ENCODE data around the gene GPNMB.

GPNMB gene

GRCh38 chr7:23239698-23240097 lies 6.9 kb upstream of the GPNMB start:
- peaks cover 19% of the 10 kb centered on the region for H3K27me3 Mint-ChIP-seq (ENCODE audit: low read depth)
- H3K9me3 Mint-ChIP-seq, result no peaks in the 10 kb centered on the region
- H3K4me1 Mint-ChIP-seq (ENCODE audit: low read depth), result no peaks in the 10 kb centered on the region
- no peak overlapping the region for H3K4me3 Mint-ChIP-seq
- no peak overlapping the region for H3K27ac Mint-ChIP-seq
- no peaks in the 10 kb centered on the region for H3K36me3 Mint-ChIP-seq (ENCODE audit: low read depth)
- DNase-seq (ENCODE audit: low spot score), result no peak

- Mint-ChIP-seq H3K4me3 (no peak overlapping the region), H3K27ac (no peak overlapping the region), H3K9me3 (no peaks in the 10 kb centered on the region), H3K36me3 (ENCODE audit: low read depth) (no peaks in the 10 kb centered on the region), H3K4me1 (ENCODE audit: low read depth) (no peaks in the 10 kb centered on the region), H3K27me3 (ENCODE audit: low read depth) (peaks cover 42% of the 10 kb centered on the region)
- no peak for DNase-seq (ENCODE audit: low spot score)
These were observed 4.3 kb upstream of the GPNMB start for GRCh38 chr7:23242321-23242720.

GRCh38 chr7:23242935-23243334 lies 3.6 kb upstream of the GPNMB start:
- Mint-ChIP-seq H3K4me1 (ENCODE audit: low read depth) (no peaks in the 10 kb centered on the region), H3K4me3 (no peak overlapping the region), H3K36me3 (ENCODE audit: low read depth) (no peaks in the 10 kb centered on the region), H3K9me3 (no peaks in the 10 kb centered on the region), H3K27me3 (ENCODE audit: low read depth) (peaks cover 45% of the 10 kb centered on the region), H3K27ac (no peak overlapping the region)
- no peak for DNase-seq (ENCODE audit: low spot score)

- Mint-ChIP-seq H3K4me3 (no peak overlapping the region), H3K4me1 (ENCODE audit: low read depth) (no peaks in the 10 kb centered on the region), H3K27me3 (ENCODE audit: low read depth) (peaks cover 81% of the 10 kb centered on the region), H3K27ac (no peak overlapping the region), H3K36me3 (ENCODE audit: low read depth) (no peaks in the 10 kb centered on the region), H3K9me3 (no peaks in the 10 kb centered on the region)
- no peak for DNase-seq (ENCODE audit: low spot score)
These were observed 549 bp downstream of the GPNMB start for GRCh38 chr7:23247046-23247602.

GRCh38 chr7:23247603-23248335 lies 1.2 kb downstream of the GPNMB start:
- Mint-ChIP-seq H3K9me3 (no peaks in the 10 kb centered on the region), H3K4me1 (ENCODE audit: low read depth) (no peaks in the 10 kb centered on the region), H3K36me3 (ENCODE audit: low read depth) (no peaks in the 10 kb centered on the region), H3K27ac (no peak overlapping the region), H3K4me3 (peak overlapping the region; percentile 12), H3K27me3 (ENCODE audit: low read depth) (peaks cover 85% of the 10 kb centered on the region)
- no peak for DNase-seq (ENCODE audit: low spot score)

GRCh38 chr7:23249486-23249885 lies 2.9 kb downstream of the GPNMB start:
- H3K27ac Mint-ChIP-seq, result no peak overlapping the region
- no peak for DNase-seq (ENCODE audit: low spot score)
- H3K27me3 Mint-ChIP-seq (ENCODE audit: low read depth), result peaks cover 87% of the 10 kb centered on the region
- H3K9me3 Mint-ChIP-seq, result no peaks in the 10 kb centered on the region
- no peak overlapping the region for H3K4me3 Mint-ChIP-seq
- H3K36me3 Mint-ChIP-seq (ENCODE audit: low read depth), result no peaks in the 10 kb centered on the region
- no peaks in the 10 kb centered on the region for H3K4me1 Mint-ChIP-seq (ENCODE audit: low read depth)

- peaks cover 74% of the 10 kb centered on the region for H3K27me3 Mint-ChIP-seq (ENCODE audit: low read depth)
- DNase-seq (ENCODE audit: low spot score), result no peak
- no peak overlapping the region for H3K27ac Mint-ChIP-seq
These were observed 7.6 kb downstream of the GPNMB start for GRCh38 chr7:23254051-23254681.

GRCh38 chr7:23256731-23257130 lies 10.2 kb downstream of the GPNMB start:
- no peak overlapping the region for H3K4me3 Mint-ChIP-seq
- H3K36me3 Mint-ChIP-seq (ENCODE audit: low read depth), result no peaks in the 10 kb centered on the region
- no peaks in the 10 kb centered on the region for H3K4me1 Mint-ChIP-seq (ENCODE audit: low read depth)
- no peak for DNase-seq (ENCODE audit: low spot score)
- no peak overlapping the region for H3K27ac Mint-ChIP-seq
- H3K27me3 Mint-ChIP-seq (ENCODE audit: low read depth), result peaks cover 53% of the 10 kb centered on the region
- H3K9me3 Mint-ChIP-seq, result no peaks in the 10 kb centered on the region

More at GRCh38 chr7:23254051-23254681, 7.6 kb downstream of the GPNMB start:
- Mint-ChIP-seq H3K9me3 (no peaks in the 10 kb centered on the region), H3K36me3 (ENCODE audit: low read depth) (no peaks in the 10 kb centered on the region), H3K4me3 (no peak overlapping the region), H3K4me1 (ENCODE audit: low read depth) (no peaks in the 10 kb centered on the region)

GRCh38 chr7:23260371-23260770 lies 13.8 kb downstream of the GPNMB start:
- H3K36me3 Mint-ChIP-seq (ENCODE audit: low read depth), result no peaks in the 10 kb centered on the region
- no peaks in the 10 kb centered on the region for H3K9me3 Mint-ChIP-seq
- H3K4me3 Mint-ChIP-seq, result no peak overlapping the region
- peaks cover 33% of the 10 kb centered on the region for H3K27me3 Mint-ChIP-seq (ENCODE audit: low read depth)
- DNase-seq (ENCODE audit: low spot score), result no peak
- no peak overlapping the region for H3K27ac Mint-ChIP-seq
- H3K4me1 Mint-ChIP-seq (ENCODE audit: low read depth), result peaks cover 2% of the 10 kb centered on the region

- DNase-seq (ENCODE audit: low spot score), result peak; percentile 40
- Mint-ChIP-seq H3K9me3 (no peaks in the 10 kb centered on the region), H3K4me3 (no peak overlapping the region), H3K27ac (no peak overlapping the region), H3K4me1 (ENCODE audit: low read depth) (peaks cover 2% of the 10 kb centered on the region), H3K27me3 (ENCODE audit: low read depth) (peaks cover 20% of the 10 kb centered on the region), H3K36me3 (ENCODE audit: low read depth) (no peaks in the 10 kb centered on the region)
These were observed 15.4 kb downstream of the GPNMB start for GRCh38 chr7:23261843-23262452.

- Mint-ChIP-seq H3K4me3 (no peak overlapping the region), H3K27ac (no peak overlapping the region), H3K27me3 (ENCODE audit: low read depth) (peaks cover 7% of the 10 kb centered on the region)
These were observed 18.4 kb downstream of the GPNMB start for GRCh38 chr7:23264916-23265458.

GRCh38 chr7:23266918-23267317 lies 20.3 kb downstream of the GPNMB start:
- H3K4me3 Mint-ChIP-seq, result no peak overlapping the region
- H3K27ac Mint-ChIP-seq, result no peak overlapping the region
- peaks cover 2% of the 10 kb centered on the region for H3K4me1 Mint-ChIP-seq (ENCODE audit: low read depth)
- H3K27me3 Mint-ChIP-seq (ENCODE audit: low read depth), result peaks cover 5% of the 10 kb centered on the region
- no peak for DNase-seq (ENCODE audit: low spot score)
- H3K9me3 Mint-ChIP-seq, result no peaks in the 10 kb centered on the region
- no peaks in the 10 kb centered on the region for H3K36me3 Mint-ChIP-seq (ENCODE audit: low read depth)

More at GRCh38 chr7:23264916-23265458, 18.4 kb downstream of the GPNMB start:
- DNase-seq (ENCODE audit: low spot score), result no peak
- no peaks in the 10 kb centered on the region for H3K36me3 Mint-ChIP-seq (ENCODE audit: low read depth)
- peaks cover 2% of the 10 kb centered on the region for H3K4me1 Mint-ChIP-seq (ENCODE audit: low read depth)
- no peaks in the 10 kb centered on the region for H3K9me3 Mint-ChIP-seq

GRCh38 chr7:23267357-23267756 lies 20.8 kb downstream of the GPNMB start:
- Mint-ChIP-seq H3K4me3 (no peak overlapping the region), H3K27ac (no peak overlapping the region), H3K4me1 (ENCODE audit: low read depth) (peaks cover 6% of the 10 kb centered on the region), H3K27me3 (ENCODE audit: low read depth) (peaks cover 8% of the 10 kb centered on the region), H3K36me3 (ENCODE audit: low read depth) (no peaks in the 10 kb centered on the region), H3K9me3 (no peaks in the 10 kb centered on the region)
- DNase-seq (ENCODE audit: low spot score), result no peak

- no peak overlapping the region for H3K4me3 Mint-ChIP-seq
- peaks cover 11% of the 10 kb centered on the region for H3K4me1 Mint-ChIP-seq (ENCODE audit: low read depth)
- DNase-seq (ENCODE audit: low spot score), result no peak
- H3K27ac Mint-ChIP-seq, result no peak overlapping the region
- H3K9me3 Mint-ChIP-seq, result no peaks in the 10 kb centered on the region
- H3K36me3 Mint-ChIP-seq (ENCODE audit: low read depth), result no peaks in the 10 kb centered on the region
- peaks cover 8% of the 10 kb centered on the region for H3K27me3 Mint-ChIP-seq (ENCODE audit: low read depth)
These were observed 21.6 kb downstream of the GPNMB start for GRCh38 chr7:23268167-23268566.
